Nephron (organoid): ENCODE measurements around the gene KDM3B.

Source experiments
- H3K27ac Mint-ChIP-seq, 3 experiments: 2 replicates each; pipeline ENCODE4 v1.8.0; 2020; ENCODE audit warnings: mixed read lengths in 3 of 3, mild to moderate bottlenecking in 2 of 3, moderate library complexity in 1 of 3
- H3K27me3 Mint-ChIP-seq: 2 replicates; pipeline ENCODE4 v1.8.0; 2021; ENCODE audit warnings: low read depth, mild to moderate bottlenecking, moderate library complexity, mixed read lengths
- H3K36me3 Mint-ChIP-seq: 2 replicates; pipeline ENCODE4 v1.8.0; 2020; ENCODE audit warnings: low read depth, mixed read lengths
- H3K4me1 Mint-ChIP-seq: 2 replicates; pipeline ENCODE4 v1.8.0; 2020; ENCODE audit warnings: mixed read lengths
- H3K4me3 Mint-ChIP-seq, 3 experiments: 2 replicates each; pipeline ENCODE4 v1.8.0; 2020; ENCODE audit warnings: mild to moderate bottlenecking in 3 of 3, mixed read lengths in 3 of 3, moderate library complexity in 2 of 3
- H3K9me3 Mint-ChIP-seq: 2 replicates; pipeline ENCODE4 v1.8.0; 2020; ENCODE audit warnings: mixed read lengths
- CTCF ChIP-seq, 3 experiments: fragments of 200-600 bp; sonication (generic); IDR thresholded peaks; one replicate each; pipeline ENCODE4 v1.5.0; 2021; ENCODE audit warnings: antibody characterized with exemption in 3 of 3; ENCODE audit not compliant: unreplicated experiment in 3 of 3

Gene KDM3B

GRCh38 chr5:138338411-138339090, 13.9 kb upstream of the KDM3B start:
- peak overlapping the region; percentile 89 to 95 (median 92) for H3K4me3 Mint-ChIP-seq
- H3K27ac Mint-ChIP-seq, result peak overlapping the region; percentile 96 to 100 (median 99)
- H3K9me3 Mint-ChIP-seq, result no peaks in the 10 kb centered on the region
- H3K36me3 Mint-ChIP-seq, result peaks cover 23% of the 10 kb centered on the region
- H3K4me1 Mint-ChIP-seq, result peaks cover 34% of the 10 kb centered on the region
- H3K27me3 Mint-ChIP-seq, result no peaks in the 10 kb centered on the region
- no peak for TF ChIP-seq CTCF (IDR thresholded peaks at IDR 0.05; ENCODE audit: unreplicated experiment in 3 of 3)

GRCh38 chr5:138339091-138339456, 13.4 kb upstream of the KDM3B start:
- Mint-ChIP-seq H3K27me3 (no peaks in the 10 kb centered on the region), H3K4me3 (peak overlapping the region; percentile 89 to 95 (median 92)), H3K27ac (peak overlapping the region; percentile 96 to 100 (median 99))

GRCh38 chr5:138339464-138339863, 13.0 kb upstream of the KDM3B start:
- no peaks in the 10 kb centered on the region for H3K27me3 Mint-ChIP-seq
- peak overlapping the region; percentile 96 to 100 (median 99) for H3K27ac Mint-ChIP-seq
- no peak for TF ChIP-seq CTCF (IDR thresholded peaks at IDR 0.05; ENCODE audit: unreplicated experiment in 3 of 3)
- H3K9me3 Mint-ChIP-seq, result no peaks in the 10 kb centered on the region
- peak overlapping the region; percentile 89 to 95 (median 92) for H3K4me3 Mint-ChIP-seq
- peaks cover 32% of the 10 kb centered on the region for H3K36me3 Mint-ChIP-seq
- H3K4me1 Mint-ChIP-seq, result peaks cover 34% of the 10 kb centered on the region

More at GRCh38 chr5:138339091-138339456, 13.4 kb upstream of the KDM3B start:
- Mint-ChIP-seq H3K4me1 (peaks cover 34% of the 10 kb centered on the region), H3K9me3 (no peaks in the 10 kb centered on the region), H3K36me3 (peaks cover 28% of the 10 kb centered on the region)
- TF ChIP-seq CTCF (IDR thresholded peaks at IDR 0.05; ENCODE audit: unreplicated experiment in 3 of 3), result no peak

- TF ChIP-seq CTCF (IDR thresholded peaks at IDR 0.05; ENCODE audit: unreplicated experiment in 3 of 3), result no peak
- peaks cover 37% of the 10 kb centered on the region for H3K36me3 Mint-ChIP-seq
- H3K4me3 Mint-ChIP-seq, result peak overlapping the region; percentile 89 to 95 (median 92)
- H3K27ac Mint-ChIP-seq, result peak overlapping the region; percentile 43 to 100 (median 99)
- no peaks in the 10 kb centered on the region for H3K9me3 Mint-ChIP-seq
- peaks cover 34% of the 10 kb centered on the region for H3K4me1 Mint-ChIP-seq
- H3K27me3 Mint-ChIP-seq, result no peaks in the 10 kb centered on the region
Measured at GRCh38 chr5:138340008-138340407, 12.5 kb upstream of the KDM3B start.

- Mint-ChIP-seq H3K9me3 (no peaks in the 10 kb centered on the region), H3K27ac (no peak overlapping the region), H3K36me3 (peaks cover 78% of the 10 kb centered on the region), H3K27me3 (no peaks in the 10 kb centered on the region), H3K4me1 (peaks cover 18% of the 10 kb centered on the region), H3K4me3 (no peak overlapping the region)
- TF ChIP-seq CTCF (IDR thresholded peaks at IDR 0.05; ENCODE audit: unreplicated experiment in 3 of 3), result no peak
Measured at GRCh38 chr5:138344887-138345622, 7.4 kb upstream of the KDM3B start.
